Right kidney (tissue), 1 donor: Measurements from ENCODE around the gene MRPS5.

Experiments
- DNase-seq: peaks from one replicate; pipeline ENCODE4 v3.0.0-alpha.2; 2016

MRPS5 gene

DNA sequence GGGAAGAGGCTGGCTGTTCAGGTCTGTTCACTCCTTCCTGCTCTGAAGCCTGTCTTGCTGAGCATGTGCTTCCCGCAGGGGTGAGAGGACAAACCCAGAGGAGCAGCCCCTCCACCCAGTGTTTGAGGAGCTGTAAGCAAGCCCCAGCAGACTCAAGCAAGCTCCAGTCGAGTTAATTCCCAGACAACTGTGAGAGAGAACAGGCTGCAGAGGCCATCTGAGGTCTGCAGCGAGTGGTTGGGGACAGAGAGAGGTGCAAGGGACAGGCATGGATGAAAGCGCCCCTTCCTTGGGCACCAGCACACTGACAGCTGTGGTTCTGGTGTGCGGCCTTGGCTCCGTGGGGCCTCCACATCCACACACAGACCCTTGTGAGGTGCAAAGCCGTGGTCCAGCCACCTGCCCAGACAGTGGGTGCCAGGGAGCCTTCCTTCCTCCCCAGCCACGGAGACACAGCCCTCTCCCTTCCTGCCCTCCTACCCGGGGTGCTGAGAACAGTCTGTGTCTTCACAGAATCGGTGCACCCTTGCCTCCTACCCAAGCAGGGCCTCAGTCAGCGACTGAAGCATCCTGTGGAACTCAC is 59.9 kb downstream of the MRPS5 start:
- DNase-seq, result no peak

DNA sequence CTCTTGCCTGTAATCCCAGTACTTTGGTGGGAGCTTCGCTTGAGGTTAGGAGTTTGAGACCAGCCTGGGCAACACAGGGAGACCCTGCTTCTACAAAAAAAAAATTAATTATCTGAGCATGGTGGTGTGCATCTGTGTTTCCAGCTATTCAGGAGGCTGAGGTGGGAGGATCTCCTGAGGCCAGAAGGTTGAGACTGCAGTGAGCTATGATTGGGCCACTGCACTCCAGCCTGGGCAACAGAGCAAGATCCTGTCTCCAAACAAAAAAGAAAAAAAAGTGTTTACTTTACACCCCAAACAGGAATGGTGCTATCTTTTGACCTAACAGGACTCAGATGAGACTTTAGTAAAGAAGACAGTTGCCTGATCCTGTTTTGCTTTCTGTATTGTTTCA is 60.5 kb downstream of the MRPS5 start:
- no peak for DNase-seq

DNA sequence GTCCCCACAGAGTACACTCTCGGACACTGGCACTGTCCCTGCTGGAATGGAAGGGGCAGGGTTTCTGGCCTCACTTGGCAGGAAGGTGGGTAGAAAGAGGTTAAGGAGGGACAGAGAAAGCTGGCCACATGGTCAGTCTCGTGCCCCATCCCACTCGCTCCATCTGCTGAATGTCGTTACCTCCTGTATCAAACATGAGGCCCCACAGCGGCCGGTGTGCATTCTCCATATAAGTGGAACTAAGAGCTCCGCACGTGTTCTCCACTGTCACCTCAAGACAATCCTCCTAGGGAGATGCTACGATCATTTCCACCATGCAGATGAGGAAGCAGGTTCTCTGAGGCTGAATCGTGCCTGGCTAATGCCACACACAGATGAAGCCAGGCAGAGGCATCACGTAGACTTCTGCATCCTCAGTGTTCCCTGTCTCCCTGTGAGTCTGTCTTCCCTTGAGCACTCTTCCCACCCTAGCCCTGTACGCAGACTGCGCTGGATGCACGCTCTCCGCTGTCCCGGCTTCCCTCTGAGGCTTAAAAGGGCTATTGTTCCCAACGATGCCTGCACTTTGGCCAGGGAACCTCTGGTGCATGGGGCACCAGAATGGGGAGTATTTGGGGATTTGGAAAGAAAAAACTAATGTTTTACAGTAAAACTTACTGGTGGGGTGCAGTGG is 61.0 kb downstream of the MRPS5 start:
- no peak for DNase-seq

DNA sequence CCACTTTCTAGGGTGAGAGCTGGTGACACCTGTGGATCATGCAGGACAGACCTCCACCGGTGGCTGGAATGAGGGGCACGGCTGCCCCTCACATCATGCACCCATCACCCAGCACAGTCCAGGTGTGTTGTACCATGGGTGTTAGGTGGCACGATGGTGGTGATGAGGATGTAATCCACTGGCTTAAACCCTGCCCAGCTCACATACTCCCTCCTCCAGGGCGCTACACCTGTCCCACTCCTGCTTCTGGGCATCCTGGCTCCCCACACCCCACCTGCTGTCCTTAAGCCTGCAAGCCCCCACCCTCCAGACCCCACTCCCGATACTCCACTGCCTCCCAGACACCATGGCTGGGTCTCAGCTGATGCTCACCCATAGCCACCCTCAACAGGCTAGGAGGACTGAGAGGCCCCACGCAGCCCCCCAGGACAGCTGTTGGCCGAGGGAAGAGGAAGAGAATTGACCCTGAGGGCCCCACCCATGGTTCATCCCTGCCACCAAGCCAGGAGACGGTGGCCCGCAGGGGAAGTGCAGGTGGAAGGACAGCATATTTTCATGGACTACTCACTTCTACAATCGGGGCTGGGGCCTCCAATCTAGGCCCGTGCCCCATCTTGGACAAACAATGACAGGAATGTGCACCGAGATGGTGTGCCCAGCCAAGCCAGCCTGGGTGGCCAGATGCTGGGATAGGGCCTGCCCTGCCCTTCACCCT is 61.8 kb downstream of the MRPS5 start:
- DNase-seq, result no peak

DNA sequence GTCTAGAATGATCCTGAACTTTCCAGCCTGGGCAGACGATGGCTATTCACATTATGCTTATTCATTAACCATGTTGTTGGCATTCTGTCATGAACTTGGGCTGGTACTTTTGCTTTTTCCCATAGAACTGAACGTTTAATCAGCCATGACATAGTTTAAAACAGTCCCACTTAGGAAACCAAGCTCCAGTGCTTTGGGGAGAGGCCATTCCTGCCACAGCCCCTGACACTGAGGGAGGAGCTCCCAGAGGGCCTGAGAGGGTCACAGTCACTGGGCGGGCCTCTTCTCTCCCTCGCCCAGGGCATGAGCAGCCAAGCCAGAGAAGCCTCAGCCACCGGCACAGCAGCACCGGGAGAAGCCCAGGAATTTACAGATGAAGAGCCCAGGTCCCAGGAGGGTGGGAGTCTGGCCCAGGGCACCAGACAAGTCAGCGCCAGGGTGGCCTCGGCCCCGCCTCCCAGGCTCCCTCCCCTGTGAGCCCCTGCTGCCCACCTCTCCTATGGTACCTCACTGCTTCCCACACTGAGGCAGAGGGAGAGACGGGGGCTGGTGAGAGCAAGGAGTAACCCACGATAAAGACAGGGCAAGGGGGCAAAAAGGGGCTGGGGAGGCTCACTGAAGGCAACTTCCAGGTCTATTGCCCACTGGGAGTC is 62.5 kb downstream of the MRPS5 start:
- no peak for DNase-seq

DNA sequence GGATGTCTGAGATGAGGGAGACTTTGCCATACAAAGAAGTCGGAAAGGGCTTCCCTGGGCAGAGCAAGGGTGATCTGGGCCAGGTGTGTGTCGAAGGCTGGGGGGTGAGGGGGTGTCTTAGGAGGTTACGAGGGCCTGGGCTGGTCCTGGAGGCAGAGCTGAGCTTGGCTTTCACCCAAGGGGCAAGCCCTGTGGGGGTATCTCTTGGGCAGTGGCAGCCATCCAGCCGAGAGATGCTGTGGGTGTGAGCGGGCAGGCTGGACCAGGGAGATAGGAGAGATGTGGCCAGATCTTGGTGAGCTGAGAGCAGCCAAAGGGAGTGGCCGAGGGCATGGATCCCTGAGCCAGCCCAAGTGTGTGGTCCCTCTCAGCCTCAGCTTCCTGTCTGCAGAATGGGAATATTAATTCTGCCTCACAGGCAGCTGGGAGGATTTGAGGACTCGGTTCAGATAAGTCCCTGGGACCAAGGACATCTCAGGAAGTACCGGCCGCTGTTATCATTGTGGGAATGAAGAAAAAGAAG is 63.1 kb downstream of the MRPS5 start:
- no peak for DNase-seq

GRCh38 chr2:95057535-95058370 is 63.9 kb downstream of the MRPS5 start:
- DNase-seq, result no peak

- DNase-seq, result no peak
These were observed 64.8 kb downstream of the MRPS5 start for GRCh38 chr2:95056461-95057459.

GRCh38 chr2:95056044-95056443 is 65.6 kb downstream of the MRPS5 start:
- no peak for DNase-seq

DNA sequence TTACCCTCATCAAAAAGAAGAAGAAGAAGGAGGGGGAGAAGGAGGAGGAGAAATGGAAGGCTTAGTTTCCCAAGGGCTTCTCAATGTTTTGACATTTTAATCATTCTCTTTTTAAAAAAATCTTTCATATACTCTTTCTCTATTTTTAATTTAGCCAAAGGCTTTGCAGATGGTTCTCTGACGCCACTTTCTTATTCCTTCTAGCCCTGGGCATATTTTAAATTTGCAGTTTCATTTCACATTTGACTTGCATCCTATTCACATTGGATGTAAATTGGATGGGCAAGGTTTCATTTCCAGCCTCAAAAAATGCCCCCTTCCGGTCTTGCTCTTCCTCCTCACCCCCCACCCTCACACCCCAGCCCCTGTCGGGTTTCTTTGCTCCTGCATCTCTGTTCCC is 66.3 kb downstream of the MRPS5 start:
- DNase-seq, result no peak

DNA sequence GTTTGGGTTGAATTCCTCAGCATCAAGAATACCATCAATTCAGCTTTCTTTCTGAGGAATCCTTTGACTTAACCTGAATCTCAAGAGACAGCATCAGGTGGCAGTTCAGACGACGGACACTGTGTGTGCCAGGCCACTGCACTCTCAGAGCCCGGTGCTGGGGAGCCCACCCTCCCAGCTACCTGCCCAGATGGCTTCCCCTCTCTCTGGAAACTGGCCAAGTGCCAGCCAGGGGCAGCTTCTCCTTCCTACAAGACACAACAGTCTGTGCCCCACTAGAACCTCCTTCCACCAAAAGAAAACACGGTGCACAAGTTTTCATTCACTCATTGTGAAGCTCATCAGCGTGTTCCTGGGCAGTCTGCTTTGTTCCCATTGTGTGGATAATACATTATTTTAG is 67.6 kb downstream of the MRPS5 start:
- DNase-seq, result no peak

DNA sequence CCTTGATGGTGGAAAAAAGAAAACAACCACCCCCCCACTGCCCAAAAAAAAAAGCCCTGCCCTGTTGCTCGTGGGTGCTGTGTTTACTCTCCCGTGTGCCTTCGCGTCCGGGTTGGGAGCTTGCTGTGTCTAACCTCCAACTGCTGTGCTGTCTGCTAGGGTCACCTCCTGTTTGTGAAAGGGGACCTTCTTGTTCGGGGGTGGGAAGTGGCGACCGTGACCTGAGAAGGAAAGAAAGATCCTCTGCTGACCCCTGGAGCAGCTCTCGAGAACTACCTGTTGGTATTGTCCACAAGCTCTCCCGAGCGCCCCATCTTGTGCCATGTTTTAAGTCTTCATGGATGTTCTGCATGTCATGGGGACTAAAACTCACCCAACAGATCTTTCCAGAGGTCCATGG is 68.1 kb downstream of the MRPS5 start:
- DNase-seq, result no peak

GRCh38 chr2:95052804-95053479 is 68.7 kb downstream of the MRPS5 start:
- DNase-seq, result no peak

DNA sequence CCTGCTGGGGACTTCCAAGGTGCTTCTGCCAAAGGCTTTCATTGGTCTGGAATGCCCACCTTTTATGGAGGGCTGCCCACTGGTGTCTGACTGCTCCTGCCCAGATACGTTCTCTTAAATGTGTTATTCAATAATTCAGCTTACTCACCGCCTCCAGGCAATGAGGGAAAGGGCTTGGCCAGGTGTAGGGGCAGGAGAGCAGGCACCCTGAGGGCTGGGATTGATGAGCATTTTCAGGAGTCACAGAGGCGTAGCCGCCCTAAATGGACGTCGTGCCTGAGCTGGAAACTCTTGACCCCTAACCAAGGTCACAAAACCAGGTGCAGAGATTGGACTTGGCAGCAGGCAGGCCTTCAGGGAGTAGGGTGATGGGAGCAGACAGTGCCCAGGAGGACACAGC is 69.3 kb downstream of the MRPS5 start:
- DNase-seq, result no peak

GRCh38 chr2:95051626-95052025 is 70.0 kb downstream of the MRPS5 start:
- no peak for DNase-seq

- no peak for DNase-seq
These were observed 71.0 kb downstream of the MRPS5 start for GRCh38 chr2:95050385-95051300.

GRCh38 chr2:95049961-95050360 is 71.6 kb downstream of the MRPS5 start:
- no peak for DNase-seq

- DNase-seq, result no peak
These were observed 72.0 kb downstream of the MRPS5 start for GRCh38 chr2:95049683-95049955.
